Liver (tissue), 9 donors: ENCODE data around the gene VSIG4. TPM values are rescaled to one million over a fixed set of nuclear protein-coding genes. Genes with fewer than 3 reads are reported as not detected.

Experiments
- DNase-seq: peaks from one replicate; pipeline ENCODE4 v3.0.0-alpha.2; 2017; ENCODE audit warnings: low spot score
- H3K27ac ChIP-seq, 2 donors: one replicate each; pipeline ENCODE4 v1.7.0; 2013; ENCODE audit warnings: inconsistent platforms in 2 of 2, low read length in 2 of 2, control low read depth in 1 of 2, low read depth in 1 of 2, mild to moderate bottlenecking in 1 of 2
- H3K27me3 ChIP-seq, 4 donors: one replicate each; pipeline versions ENCODE4 v1.6.1 to v1.7.0; 2013; ENCODE audit warnings: low read length in 3 of 4, inconsistent platforms in 1 of 4, mild to moderate bottlenecking in 1 of 4, moderate library complexity in 1 of 4; ENCODE audit not compliant: control insufficient read depth in 4 of 4, insufficient read depth in 4 of 4
- H3K36me3 ChIP-seq, 4 donors: one replicate each; pipeline versions ENCODE4 v1.6.1 to v1.7.0; 2013; ENCODE audit warnings: low read length in 3 of 4, mild to moderate bottlenecking in 3 of 4, low read depth in 1 of 4, moderate library complexity in 1 of 4; ENCODE audit not compliant: control insufficient read depth in 4 of 4, insufficient read depth in 3 of 4
- H3K4me1 ChIP-seq, 4 donors: one replicate each; pipeline versions ENCODE4 v1.6.1 to v1.7.0; 2013; ENCODE audit warnings: low read length in 3 of 4, mild to moderate bottlenecking in 3 of 4, moderate library complexity in 1 of 4; ENCODE audit not compliant: control insufficient read depth in 4 of 4, insufficient read depth in 4 of 4
- H3K4me3 ChIP-seq, 3 donors: one replicate each; pipeline versions ENCODE4 v1.6.1 to v1.7.0; 2013; ENCODE audit warnings: low read length in 3 of 3, control low read depth in 1 of 3, low read depth in 1 of 3, mild to moderate bottlenecking in 1 of 3
- H3K9ac ChIP-seq, 2 donors: one replicate each; pipeline ENCODE4 v1.7.0; 2013; ENCODE audit warnings: low read length in 2 of 2, mild to moderate bottlenecking in 2 of 2, moderate library complexity in 2 of 2, control low read depth in 1 of 2, low read depth in 1 of 2
- H3K9me3 ChIP-seq, 4 donors: one replicate each; pipeline versions ENCODE4 v1.6.1 to v1.7.0; 2013; ENCODE audit warnings: low read length in 3 of 4; ENCODE audit not compliant: control insufficient read depth in 4 of 4
- ATF3 ChIP-seq: IDR thresholded peaks from 2 replicates; pipeline ENCODE4 v1.6.1; 2016; ENCODE audit warnings: antibody characterized with exemption
- CTCF ChIP-seq: fragments of 150-350 bp; IDR thresholded peaks from 2 replicates; pipeline ENCODE4 v1.5.1; 2017; ENCODE audit warnings: improper control_type of control experiment, low read depth, low read length; ENCODE audit not compliant: missing input control
- FOXA1 ChIP-seq: IDR thresholded peaks from 2 replicates; pipeline ENCODE4 v1.6.1; 2016; ENCODE audit warnings: antibody characterized with exemption
- FOXA2 ChIP-seq: IDR thresholded peaks from 2 replicates; pipeline ENCODE4 v1.6.1; 2016; ENCODE audit warnings: antibody characterized with exemption
- HNF4A ChIP-seq, 2 donors: conservative IDR thresholded peaks; 2 replicates each; pipeline ENCODE4 v1.6.1; 2016; ENCODE audit warnings: antibody characterized with exemption in 2 of 2, mild to moderate bottlenecking in 2 of 2
- MAX ChIP-seq: IDR thresholded peaks from 2 replicates; pipeline ENCODE4 v1.6.1; 2016; ENCODE audit warnings: antibody characterized with exemption
- RAD21 ChIP-seq, 2 donors: IDR thresholded peaks; 2 replicates each; pipeline ENCODE4 v1.6.1; 2016; ENCODE audit warnings: antibody characterized with exemption in 2 of 2, mild to moderate bottlenecking in 2 of 2
- REST ChIP-seq: IDR thresholded peaks from 2 replicates; pipeline ENCODE4 v1.6.1; 2016; ENCODE audit warnings: antibody characterized with exemption, mild to moderate bottlenecking
- SP1 ChIP-seq: IDR thresholded peaks from 2 replicates; pipeline ENCODE4 v1.6.1; 2018; ENCODE audit warnings: antibody characterized with exemption, mild to moderate bottlenecking
- WGBS: extraction: QIAGEN DNeasy Blood & Tissue Kit; methylation state at CpG from one replicate; pipeline ENCODE4 v1.1.7; 2013; 5-methylcytosine and 5-hydroxymethylcytosine counted together
- polyA plus RNA-seq, 2 donors: library from polyadenylated mRNA; stranded (reverse) in 1 of 2; unstranded in 1 of 2; fragments of 200-250 nt in 1 of 2; fragments of >200 nt in 1 of 2; fragmentation: Nextera tagmentation in 1 of 2; extraction: Ambion mirVana in 1 of 2; gene quantifications; one replicate each; pipeline versions ENCODE4 v1.2.1 to v1.2.3, GENCODE V29; 2013 to 2015
- total RNA-seq, 2 donors: library from RNA; depleted of rRNA; stranded (reverse); fragments of >200 nt; gene quantifications; one replicate each; pipeline ENCODE4 v1.2.3, GENCODE V29; 2014
- donor health status: healthy.
- donor health status: healthy.
- donor health status: healthy.
- donor health status: healthy.
- donor health status: healthy.

VSIG4 gene
- total and polyA plus RNA-seq, 4 donors: 16.7 to 38.9 (median 36.3) TPM

- Histone ChIP-seq H3K9ac (no peak overlapping the region), H3K27ac (no peak overlapping the region), H3K9me3 (no peaks in the 10 kb centered on the region), H3K4me3 (no peak overlapping the region), H3K27me3 (peaks cover 0 to 2% (median 0%) of the 10 kb centered on the region in 4 donors), H3K36me3 (no peaks in the 10 kb centered on the region), H3K4me1 (no peaks in the 10 kb centered on the region)
- TF ChIP-seq FOXA2: no peak
- no peak for TF ChIP-seq HNF4A (conservative IDR thresholded peaks at IDR 0.05)
- TF ChIP-seq REST: no peak
- TF ChIP-seq FOXA1: no peak
- TF ChIP-seq ATF3: no peak
- no peak for TF ChIP-seq SP1
- no peak for TF ChIP-seq CTCF
- no peak for DNase-seq
These were observed 4.2 kb downstream of the VSIG4 start for GRCh38 chrX:66035667-66036066.

- Histone ChIP-seq H3K36me3 (no peaks in the 10 kb centered on the region), H3K27me3 (no peaks in the 10 kb centered on the region), H3K4me3 (no peak overlapping the region), H3K27ac (no peak overlapping the region), H3K9ac (no peak overlapping the region), H3K4me1 (no peaks in the 10 kb centered on the region), H3K9me3 (no peaks in the 10 kb centered on the region)
- no peak for DNase-seq
- TF ChIP-seq CTCF: peak; percentile 45
- TF ChIP-seq MAX: no peak
- TF ChIP-seq RAD21 (IDR thresholded peaks at IDR 0.05): peak; percentile 60 to 74
- 50% methylated on average over 7 of the region's 7 CpGs for WGBS
These were observed 9.2 kb downstream of the VSIG4 start for GRCh38 chrX:66030505-66031317.
